H1 (cell line): ENCODE measurements around the gene ZSWIM9. TPM values are rescaled to one million over a fixed set of nuclear protein-coding genes. Genes with fewer than 3 reads are reported as not detected.

Source experiments
- CTCF ChIA-PET: fragments of 300-600 bp; sonication (Branson Sonifier 250); formaldehyde crosslinking; loops from one replicate; lab custom pipeline; 2021; ENCODE audit not compliant: partially characterized antibody; lab: Charles Lee
- POLR2A ChIA-PET: fragments of 300-600 bp; sonication (Branson Sonifier 250); formaldehyde crosslinking; loops from one replicate; lab custom pipeline; 2021; ENCODE audit warnings: inconsistent platforms; ENCODE audit not compliant: partially characterized antibody; lab: Charles Lee
- DNase-seq, 2 experiments: peaks; one replicate each; pipeline versions ENCODE4 v3.0.0 to v3.0.0-alpha.2; 2010 to 2022; ENCODE audit warnings: low spot score in 2 of 2, low read depth in 1 of 2, mixed read lengths in 1 of 2
- FAIRE-seq: peaks from 2 replicates; lab custom pipeline; 2011; peaks lifted over from hg19 to GRCh38; lab: Jason Lieb, UNC
- H2AFZ ChIP-seq: 2 replicates; pipeline ENCODE4 v1.8.1; 2012; ENCODE audit warnings: low read length, inconsistent platforms
- H2AK5ac ChIP-seq: 2 replicates; pipeline ENCODE4 v1.6.1; 2013; ENCODE audit warnings: low read depth, low read length
- H2BK120ac ChIP-seq: replicated peaks from 2 replicates; pipeline ENCODE3; 2013; ENCODE audit warnings: low read depth, low read length, inconsistent platforms
- H2BK12ac ChIP-seq: 2 replicates; pipeline ENCODE4 v1.6.1; 2013; ENCODE audit warnings: low read depth, low read length
- H2BK15ac ChIP-seq: 2 replicates; pipeline ENCODE4 v1.6.1; 2013; ENCODE audit warnings: low read length
- H2BK20ac ChIP-seq: 2 replicates; pipeline ENCODE4 v1.6.1; 2013; ENCODE audit warnings: low read length
- H2BK5ac ChIP-seq: 2 replicates; pipeline ENCODE4 v1.6.1; 2013; ENCODE audit warnings: low read depth, low read length
- H3K14ac ChIP-seq: 2 replicates; pipeline ENCODE4 v1.6.1; 2013; ENCODE audit warnings: inconsistent platforms; ENCODE audit not compliant: insufficient read length
- H3K18ac ChIP-seq: 2 replicates; pipeline ENCODE4 v1.6.1; 2013; ENCODE audit warnings: low read length; ENCODE audit errors: extremely low read depth
- H3K23ac ChIP-seq: 2 replicates; pipeline ENCODE4 v1.6.1; 2013; ENCODE audit warnings: inconsistent platforms; ENCODE audit not compliant: insufficient read length
- H3K23me2 ChIP-seq: 2 replicates; pipeline ENCODE4 v1.6.1; 2013; ENCODE audit warnings: low read depth, low read length
- H3K27ac ChIP-seq: 2 replicates; pipeline ENCODE4 v1.6.1; 2011; ENCODE audit warnings: low read depth, low read length, inconsistent platforms
- H3K27me3 ChIP-seq, 4 experiments: replicated peaks in 1 of 4; 1 replicate in 1 of 4; 2 replicates in 3 of 4; pipeline versions ENCODE4 v1.6.1 to v1.8.1; 2011 to 2013; ENCODE audit warnings: low read length in 3 of 4, mild to moderate bottlenecking in 3 of 4, inconsistent platforms in 2 of 4, mixed read lengths in 2 of 4, moderate library complexity in 1 of 4; ENCODE audit not compliant: control insufficient read depth in 3 of 4, insufficient read depth in 3 of 4; ENCODE audit errors: extremely low read depth in 1 of 4
- H3K36me3 ChIP-seq, 4 experiments: 2 replicates each; pipeline versions ENCODE4 v1.6.1 to v1.8.1; 2011 to 2013; ENCODE audit warnings: mild to moderate bottlenecking in 4 of 4, low read length in 3 of 4, moderate library complexity in 2 of 4, control low read depth in 1 of 4, inconsistent platforms in 1 of 4; ENCODE audit not compliant: insufficient read depth in 4 of 4, control insufficient read depth in 2 of 4
- H3K4ac ChIP-seq: replicated peaks from 2 replicates; pipeline ENCODE3; 2013; ENCODE audit warnings: low read length, low read depth, mixed read lengths, inconsistent platforms; ENCODE audit not compliant: insufficient read length
- H3K4me1 ChIP-seq, 4 experiments: replicated peaks in 1 of 4; 1 replicate in 1 of 4; 2 replicates in 3 of 4; pipeline versions ENCODE4 v1.6.1 to v1.8.1; 2011 to 2013; ENCODE audit warnings: low read length in 3 of 4, inconsistent platforms in 2 of 4, mixed read lengths in 1 of 4; ENCODE audit not compliant: insufficient read depth in 4 of 4, control insufficient read depth in 3 of 4
- H3K4me2 ChIP-seq, 2 experiments: 2 replicates each; pipeline versions ENCODE4 v1.6.1 to v1.8.1; 2011 to 2013; ENCODE audit warnings: low read depth in 2 of 2, low read length in 2 of 2, control low read depth in 1 of 2, inconsistent platforms in 1 of 2, mild to moderate bottlenecking in 1 of 2; ENCODE audit not compliant: insufficient read depth in 1 of 2
- H3K4me3 ChIP-seq, 4 experiments: fragments of 200-600, 300-600 bp in 1 of 4; sonication (generic), shearing (Covaris generic), sonication (Bioruptor Twin) in 1 of 4; 2 replicates each; pipeline versions ENCODE4 v1.5.1 to v1.8.1; 2011 to 2016; ENCODE audit warnings: low read length in 4 of 4, low read depth in 3 of 4, control low read depth in 2 of 4, inconsistent platforms in 2 of 4, mild to moderate bottlenecking in 2 of 4, mixed read lengths in 1 of 4, moderate library complexity in 1 of 4; ENCODE audit not compliant: insufficient read depth in 2 of 4; ENCODE audit errors: extremely low read depth in 1 of 4
- H3K56ac ChIP-seq: replicated peaks from 2 replicates; pipeline ENCODE3; 2013; ENCODE audit warnings: low read depth, mild to moderate bottlenecking, mixed read lengths, low read length, inconsistent platforms; ENCODE audit not compliant: insufficient read length
- H3K79me1 ChIP-seq: 2 replicates; pipeline ENCODE4 v1.6.1; 2013; ENCODE audit warnings: low read depth, low read length, control low read depth
- H3K79me2 ChIP-seq, 2 experiments: 2 replicates each; pipeline versions ENCODE4 v1.6.1 to v1.8.1; 2012 to 2013; ENCODE audit warnings: low read length in 2 of 2, mild to moderate bottlenecking in 2 of 2, inconsistent platforms in 1 of 2; ENCODE audit not compliant: insufficient read depth in 2 of 2, control insufficient read depth in 1 of 2
- H3K9ac ChIP-seq, 4 experiments: replicated peaks in 1 of 4; 1 replicate in 1 of 4; 2 replicates in 3 of 4; pipeline versions ENCODE4 v1.6.1 to v1.8.1; 2011 to 2013; ENCODE audit warnings: low read depth in 3 of 4, low read length in 3 of 4, control low read depth in 2 of 4, mild to moderate bottlenecking in 2 of 4, moderate library complexity in 2 of 4, inconsistent platforms in 1 of 4; ENCODE audit errors: extremely low read depth in 1 of 4
- H3K9me3 ChIP-seq, 2 experiments: 2 replicates each; pipeline versions ENCODE4 v1.6.1 to v1.8.1; 2012 to 2013; ENCODE audit warnings: mild to moderate bottlenecking in 2 of 2, moderate library complexity in 2 of 2, control low read depth in 1 of 2, inconsistent platforms in 1 of 2, low read depth in 1 of 2, low read length in 1 of 2, mixed read lengths in 1 of 2; ENCODE audit not compliant: insufficient read depth in 2 of 2
- H4K20me1 ChIP-seq, 2 experiments: replicated peaks in 1 of 2; 2 replicates each; pipeline versions ENCODE3 to v1.8.1; 2011 to 2013; ENCODE audit warnings: inconsistent platforms in 2 of 2, low read length in 2 of 2, mild to moderate bottlenecking in 1 of 2; ENCODE audit not compliant: insufficient read depth in 2 of 2, control insufficient read depth in 1 of 2
- H4K5ac ChIP-seq: 2 replicates; pipeline ENCODE4 v1.6.1; 2013; ENCODE audit warnings: low read length, low read depth, mixed read lengths, inconsistent platforms; ENCODE audit not compliant: insufficient read length
- H4K8ac ChIP-seq: 2 replicates; pipeline ENCODE4 v1.8.0; 2013; ENCODE audit warnings: mild to moderate bottlenecking, moderate library complexity, low read length, inconsistent platforms; ENCODE audit not compliant: insufficient read depth; ENCODE audit errors: extremely low read depth
- H4K91ac ChIP-seq: replicated peaks from 2 replicates; pipeline ENCODE3; 2013; ENCODE audit warnings: low read length, mixed read lengths, inconsistent platforms; ENCODE audit not compliant: insufficient read length
- CBX5 ChIP-seq: fragments of 300-800, 300-1000 bp; sonication (generic); IDR thresholded peaks from 2 replicates; pipeline ENCODE4 v1.7.1; 2016; ENCODE audit warnings: antibody characterized with exemption, low read length, low read depth
- CEBPB ChIP-seq: IDR thresholded peaks from 2 replicates; pipeline ENCODE4 v1.6.1; 2012; ENCODE audit warnings: low read depth, low read length
- NRF1 ChIP-seq: IDR thresholded peaks from 2 replicates; pipeline ENCODE4 v1.6.1; 2011; ENCODE audit warnings: mild to moderate bottlenecking, low read depth, low read length, improper control_type of control experiment
- RAD21 ChIP-seq, 2 experiments: IDR thresholded peaks in 1 of 2; conservative IDR thresholded peaks in 1 of 2; 2 replicates each; pipeline ENCODE4 v1.6.1; 2011; ENCODE audit warnings: low read depth in 2 of 2, low read length in 2 of 2, improper control_type of control experiment in 1 of 2, inconsistent platforms in 1 of 2, mild to moderate bottlenecking in 1 of 2, moderate library complexity in 1 of 2
- RBBP5 ChIP-seq: IDR thresholded peaks from 2 replicates; pipeline ENCODE4 v1.7.1; 2012; ENCODE audit warnings: low read depth, mild to moderate bottlenecking, inconsistent platforms, low read length, moderate library complexity, borderline replicate concordance
- SAP30 ChIP-seq: fragments of 300-600 bp; sonication (generic); IDR thresholded peaks from 2 replicates; pipeline ENCODE4 v1.7.1; 2012; ENCODE audit warnings: low read length, moderate library complexity, mild to moderate bottlenecking, inconsistent platforms; ENCODE audit not compliant: insufficient read depth, insufficient replicate concordance
- SIRT6 ChIP-seq: IDR thresholded peaks from one replicate; pipeline ENCODE4 v1.7.1; 2012; ENCODE audit warnings: low read length, inconsistent platforms
- TCF12 ChIP-seq: IDR thresholded peaks from 2 replicates; pipeline ENCODE4 v1.6.1; 2011; ENCODE audit warnings: low read depth, mild to moderate bottlenecking, low read length
- WGBS, 2 experiments: shearing (Covaris generic) in 1 of 2; methylation state at CpG; one replicate each; pipeline versions ENCODE4 v1.1.6 to v1.1.7; 2013 to 2015; ENCODE audit warnings: low lambda C conversion rate in 2 of 2, mixed read lengths in 2 of 2, inconsistent platforms in 1 of 2, low coverage in 1 of 2, missing lambda C conversion rate in 1 of 2; ENCODE audit not compliant: insufficient replicate concordance in 2 of 2, insufficient coverage in 1 of 2, insufficient read length in 1 of 2; ENCODE audit errors: extremely low coverage in 1 of 2, missing lambda C conversion rate in 1 of 2; 5-methylcytosine and 5-hydroxymethylcytosine counted together
- polyA plus RNA-seq, 7 experiments: library from polyadenylated mRNA; depleted of rRNA in 3 of 7; stranded (reverse) in 5 of 7; unstranded in 2 of 7; fragments of >200 nt in 5 of 7; fragments of 200-250 nt in 2 of 7; gene quantifications; 1 replicate in 5 of 7; 2 replicates in 1 of 7; 4 replicates in 1 of 7; pipeline versions ENCODE4 v1.2.1 to v1.2.3, GENCODE V29; 2011 to 2013; ENCODE audit warnings: missing spikeins in 2 of 7, mixed read lengths in 2 of 7
- total RNA-seq: library from RNA; stranded (reverse); fragmentation: NEBNext Ultra II Directional; extraction: Animal tissue kit (Norgen Biotek cat#: 25700); gene quantifications from 2 replicates; pipeline ENCODE4 v1.2.1, GENCODE V29; 2021

ZSWIM9 gene
- total and polyA plus RNA-seq, 2 of the 8 experiments (the other 6 are each of a cell fraction or from before 2014, with no cell fraction given) = 1.5 to 10.4 TPM

DNA sequence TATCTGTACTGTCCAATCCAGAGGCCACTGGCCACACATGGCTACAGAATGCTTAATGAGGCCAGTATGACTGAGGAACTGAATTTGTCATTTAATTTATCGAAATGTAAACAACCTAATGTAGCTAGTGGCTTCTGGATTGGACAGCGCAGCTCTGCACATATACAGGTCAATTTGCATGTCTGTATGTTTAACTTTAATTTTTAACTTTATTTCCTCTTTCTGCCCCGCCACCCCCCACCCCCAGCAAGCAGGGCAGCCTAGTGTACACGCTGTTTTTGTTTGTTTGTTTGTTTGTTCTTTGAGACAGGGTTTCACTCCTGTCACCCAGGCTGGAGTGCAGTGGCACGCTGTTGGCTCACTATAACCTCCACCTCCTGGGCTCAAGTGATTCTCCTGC is 15.5 kb downstream of the ZSWIM9 start:
- H3K79me1 ChIP-seq = no peaks in the 10 kb centered on the region
- no peak overlapping the region for H2AK5ac ChIP-seq
- H3K4ac ChIP-seq = no peak overlapping the region
- H3K4me3 ChIP-seq = no peak overlapping the region
- H3K36me3 ChIP-seq = peaks cover 0 to 32% (median 13%) of the 10 kb centered on the region in 4 experiments; a peak in 5 of 8 replicates
- H2AFZ ChIP-seq = no peak overlapping the region
- H4K8ac ChIP-seq = no peak overlapping the region
- FAIRE-seq (no peak), DNase-seq (no peak)
- H3K79me2 ChIP-seq = no peaks in the 10 kb centered on the region
- H3K4me2 ChIP-seq = no peak overlapping the region
- H3K23ac ChIP-seq = no peak overlapping the region
- no peaks in the 10 kb centered on the region for H3K27me3 ChIP-seq
- no peak overlapping the region for H4K91ac ChIP-seq
- H2BK15ac ChIP-seq = no peak overlapping the region
- no peak overlapping the region for H2BK20ac ChIP-seq
- no peak overlapping the region for H2BK120ac ChIP-seq
- POLR2A ChIA-PET = interaction anchor here (0.5 to 1.3 kb wide), 2 partner anchors 14 to 106 kb away, joined by 3 to 5 read pairs; no protein-coding TSS in a partner anchor
- H4K5ac ChIP-seq = no peak overlapping the region
- no peak overlapping the region for H3K56ac ChIP-seq
- no peak overlapping the region for H3K9ac ChIP-seq
- WGBS, 2 experiments = 97% methylated on average over 5 of the region's 5 CpGs; no CpG with 5 or more reads in 1 of the 2 experiments
- CTCF ChIA-PET = interaction anchor here (1.1 to 2.4 kb wide), 5 partner anchors 8 to 222 kb away, joined by 3 to 11 read pairs (median 4); no protein-coding TSS in a partner anchor
- no peaks in the 10 kb centered on the region for H4K20me1 ChIP-seq
- no peak overlapping the region for H2BK5ac ChIP-seq
- H3K4me1 ChIP-seq = peaks cover 0 to 4% (median 2%) of the 10 kb centered on the region in 4 experiments; a peak in 3 of 7 replicates
- no peak overlapping the region for H3K14ac ChIP-seq
- no peak overlapping the region for H3K18ac ChIP-seq
- peaks cover 14 to 15% of the 10 kb centered on the region in 2 experiments for H3K9me3 ChIP-seq
- H3K27ac ChIP-seq = no peak overlapping the region
- TF ChIP-seq SIRT6 (no peak), CEBPB (no peak), RAD21 (IDR thresholded peaks at IDR 0.05 in 1 of 2, conservative IDR thresholded peaks at IDR 0.05 in 1 of 2; ENCODE audit: low read depth in 2 of 2, low read length in 2 of 2) (no peak), NRF1 (no peak), SAP30 (no peak), CBX5 (no peak), TCF12 (no peak), RBBP5 (no peak)
- H2BK12ac ChIP-seq = no peak overlapping the region
- peaks cover 2% of the 10 kb centered on the region; the same call in 1 of the 2 replicates for H3K23me2 ChIP-seq
